Left ventricle myocardium inferior (tissue), 1 donor: Measurements from ENCODE around the gene JAKMIP1. TPM values are rescaled to one million over a fixed set of nuclear protein-coding genes. Genes with fewer than 3 reads are reported as not detected.

ENCODE experiments used
- DNase-seq: peaks from one replicate; pipeline ENCODE4 v3.0.0-alpha.2; 2020
- H3K27ac ChIP-seq: fragments of 200-600 bp; replicated peaks from 2 replicates; pipeline ENCODE4 v1.8.0; 2021
- H3K27me3 ChIP-seq: fragments of 200-600 bp; 2 replicates; pipeline ENCODE4 v1.8.0; 2021; ENCODE audit warnings: low read depth
- H3K36me3 ChIP-seq: fragments of 200-600 bp; 2 replicates; pipeline ENCODE4 v1.8.0; 2021
- H3K4me1 ChIP-seq: fragments of 200-600 bp; 2 replicates; pipeline ENCODE4 v1.8.0; 2021
- H3K4me3 ChIP-seq: fragments of 200-600 bp; 2 replicates; pipeline ENCODE4 v1.8.0; 2021; ENCODE audit warnings: mild to moderate bottlenecking, moderate library complexity
- H3K9me3 ChIP-seq: fragments of 200-600 bp; replicated peaks from 2 replicates; pipeline ENCODE4 v1.8.0; 2021
- intact Hi-C: fragments of 100-400 bp; cut with micrococcal nuclease; formaldehyde crosslinking; loops from one replicate; pipeline ENCODE4 v1.11.0; 2022
- total RNA-seq: library from RNA; stranded (reverse); fragmentation: NEBNext Ultra II Directional; extraction: Animal tissue kit (Norgen Biotek cat#: 25700); gene quantifications from one replicate; pipeline ENCODE4 v1.2.1, GENCODE V29; 2021
- TF ChIP-seq, protein P1 (sequence below): fragments of 200-600 bp; IDR thresholded peaks from 2 replicates; pipeline ENCODE4 v1.8.0; 2021; ENCODE audit warnings: antibody characterized with exemption, mild to moderate bottlenecking, borderline replicate concordance
- donor health status: DM: no; HTN: yes; CAD: no; lungs with severe emphysema.

Gene JAKMIP1
- total RNA-seq, 1 donor from 2014 or later, result not detected

DNA sequence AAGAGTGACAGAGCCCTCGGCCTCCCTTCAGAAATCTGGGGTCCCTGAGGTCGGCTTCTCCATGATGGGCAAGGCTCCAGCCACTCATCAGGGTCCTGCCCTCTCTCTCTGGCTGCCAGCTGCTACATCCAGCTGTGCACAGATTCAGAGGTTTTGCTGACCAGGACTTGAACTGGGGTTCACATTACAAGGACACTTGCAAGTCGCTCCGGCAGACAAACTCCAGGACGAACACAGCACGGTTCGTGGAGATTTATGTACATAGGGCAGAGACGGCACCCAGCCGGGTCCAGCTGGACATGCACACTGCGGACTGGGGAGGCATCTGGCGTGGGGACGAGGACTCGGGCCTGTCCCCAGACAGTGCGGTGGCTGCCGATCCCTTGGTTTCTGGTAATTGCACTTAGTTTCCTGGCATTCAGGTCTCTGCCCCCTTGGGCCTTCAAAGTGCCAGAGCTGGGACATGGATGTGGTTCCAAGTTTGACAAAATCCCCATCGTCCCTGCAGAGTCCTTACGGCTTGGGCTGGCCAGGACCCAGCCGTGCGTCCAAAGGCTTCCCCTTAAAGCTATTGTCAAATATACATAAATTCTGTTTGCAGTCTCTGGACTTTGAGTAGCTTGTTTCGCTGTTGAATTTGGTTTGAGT is 175.9 kb downstream of the JAKMIP1 start:
- H3K27me3 ChIP-seq, result peaks cover 90% of the 10 kb centered on the region
- H3K27ac ChIP-seq, result no peak overlapping the region
- DNase-seq, result no peak
- H3K4me1 ChIP-seq, result no peaks in the 10 kb centered on the region
- TF ChIP-seq, protein P1, sequence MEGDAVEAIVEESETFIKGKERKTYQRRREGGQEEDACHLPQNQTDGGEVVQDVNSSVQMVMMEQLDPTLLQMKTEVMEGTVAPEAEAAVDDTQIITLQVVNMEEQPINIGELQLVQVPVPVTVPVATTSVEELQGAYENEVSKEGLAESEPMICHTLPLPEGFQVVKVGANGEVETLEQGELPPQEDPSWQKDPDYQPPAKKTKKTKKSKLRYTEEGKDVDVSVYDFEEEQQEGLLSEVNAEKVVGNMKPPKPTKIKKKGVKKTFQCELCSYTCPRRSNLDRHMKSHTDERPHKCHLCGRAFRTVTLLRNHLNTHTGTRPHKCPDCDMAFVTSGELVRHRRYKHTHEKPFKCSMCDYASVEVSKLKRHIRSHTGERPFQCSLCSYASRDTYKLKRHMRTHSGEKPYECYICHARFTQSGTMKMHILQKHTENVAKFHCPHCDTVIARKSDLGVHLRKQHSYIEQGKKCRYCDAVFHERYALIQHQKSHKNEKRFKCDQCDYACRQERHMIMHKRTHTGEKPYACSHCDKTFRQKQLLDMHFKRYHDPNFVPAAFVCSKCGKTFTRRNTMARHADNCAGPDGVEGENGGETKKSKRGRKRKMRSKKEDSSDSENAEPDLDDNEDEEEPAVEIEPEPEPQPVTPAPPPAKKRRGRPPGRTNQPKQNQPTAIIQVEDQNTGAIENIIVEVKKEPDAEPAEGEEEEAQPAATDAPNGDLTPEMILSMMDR, result no peak
- H3K9me3 ChIP-seq, result no peaks in the 10 kb centered on the region
- no peaks in the 10 kb centered on the region for H3K36me3 ChIP-seq
- no peak overlapping the region for H3K4me3 ChIP-seq
- intact Hi-C loops, result no loop called here

DNA sequence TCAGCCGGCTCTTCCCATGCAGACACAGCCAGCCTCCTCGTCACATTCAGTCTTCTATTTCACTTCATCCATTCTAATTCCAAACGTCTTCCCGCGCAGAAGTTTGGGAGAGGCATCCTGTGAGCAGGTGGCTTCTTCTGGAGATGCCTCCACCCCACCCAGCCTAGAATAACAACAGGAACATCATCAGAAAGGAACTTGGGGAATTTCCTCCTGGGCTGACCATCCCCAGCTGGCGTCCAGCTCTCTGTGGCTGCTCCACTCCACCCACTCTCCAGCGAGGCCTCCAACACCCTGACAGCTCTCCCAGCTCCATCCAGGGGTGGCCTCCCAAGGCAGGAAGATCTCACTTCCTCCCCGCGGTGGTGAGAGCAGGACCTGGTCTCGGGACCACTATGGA is 176.6 kb downstream of the JAKMIP1 start:
- intact Hi-C loops, result no loop called here
- Histone ChIP-seq H3K27me3 (peaks cover 90% of the 10 kb centered on the region), H3K4me1 (no peaks in the 10 kb centered on the region), H3K36me3 (no peaks in the 10 kb centered on the region), H3K9me3 (no peaks in the 10 kb centered on the region), H3K27ac (no peak overlapping the region), H3K4me3 (no peak overlapping the region)
- TF ChIP-seq, protein P1, result no peak
- no peak for DNase-seq

DNA sequence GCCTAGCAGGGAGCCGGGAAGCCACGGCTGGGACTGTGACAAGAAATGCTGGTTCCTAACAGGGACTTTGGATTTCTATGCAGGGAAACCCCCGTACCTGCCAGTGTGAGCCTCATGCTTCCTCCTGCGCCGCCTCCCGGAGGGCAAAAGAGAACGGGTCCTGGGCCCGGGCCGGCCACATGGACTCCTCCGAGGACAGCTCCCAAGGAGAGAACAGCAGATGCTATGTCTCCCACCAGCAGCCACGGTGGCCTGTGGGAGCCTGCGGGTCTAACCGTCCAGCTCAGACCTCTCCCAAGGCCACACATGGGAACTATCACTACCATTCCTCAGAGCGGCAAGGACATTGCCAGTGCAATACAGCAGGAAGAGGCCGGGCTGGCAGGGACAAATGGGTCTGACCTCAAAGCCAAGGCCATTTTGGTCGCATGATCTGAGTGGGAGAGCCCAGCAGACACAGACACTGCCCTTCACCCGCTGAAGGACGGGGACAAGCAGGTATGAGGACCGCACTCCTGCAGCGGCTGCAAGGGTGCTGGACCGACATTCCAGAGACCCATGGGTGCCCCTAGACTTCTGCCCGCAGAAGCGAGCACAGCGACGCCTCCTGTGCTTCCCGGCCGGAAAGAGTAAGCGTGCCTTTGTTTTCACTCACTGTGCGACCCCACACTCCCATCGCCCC is 177.6 kb downstream of the JAKMIP1 start:
- Histone ChIP-seq H3K36me3 (no peaks in the 10 kb centered on the region), H3K4me3 (no peak overlapping the region), H3K27ac (no peak overlapping the region), H3K27me3 (peaks cover 90% of the 10 kb centered on the region), H3K4me1 (no peaks in the 10 kb centered on the region), H3K9me3 (no peaks in the 10 kb centered on the region)
- intact Hi-C loops, result no loop called here
- TF ChIP-seq, protein P1, result no peak
- no peak for DNase-seq

DNA sequence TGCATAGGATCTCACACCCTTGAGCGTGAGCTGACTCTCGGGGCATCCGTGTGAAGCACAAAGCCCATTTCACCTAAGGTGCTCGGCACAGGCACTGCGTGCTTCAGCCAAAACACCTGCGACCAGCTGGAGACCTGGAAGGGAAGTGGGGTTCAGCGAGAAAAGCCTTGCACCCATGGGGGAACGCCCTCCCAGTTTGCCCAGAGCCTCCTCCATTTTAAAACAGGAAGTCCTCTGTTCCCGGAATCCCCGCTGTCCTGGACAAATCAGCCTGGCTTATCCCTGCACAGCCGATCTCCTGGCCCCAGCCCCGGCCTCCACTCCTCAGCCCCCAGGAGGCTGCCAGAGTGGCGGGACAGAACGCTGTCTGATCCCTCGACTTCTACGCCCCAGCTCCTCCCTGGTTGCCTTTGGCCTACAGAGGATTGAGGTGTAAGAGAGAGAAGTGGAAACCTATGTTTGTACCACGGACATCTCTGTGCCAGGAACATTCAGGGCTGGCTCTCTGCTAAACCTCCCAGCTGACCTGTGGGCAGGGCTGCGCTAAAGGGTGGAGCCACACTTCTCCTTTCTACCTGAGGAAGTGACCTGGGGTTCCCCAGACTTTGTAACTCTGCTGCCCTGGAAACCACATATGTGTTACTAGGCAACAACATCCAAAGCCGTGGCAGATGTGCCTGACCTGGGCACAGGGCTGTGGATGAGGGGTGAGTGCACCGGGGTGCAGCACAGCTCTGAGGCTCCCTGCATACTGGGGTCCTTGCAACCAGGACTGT is 178.3 kb downstream of the JAKMIP1 start:
- no peaks in the 10 kb centered on the region for H3K36me3 ChIP-seq
- TF ChIP-seq, protein P1, result no peak
- H3K9me3 ChIP-seq, result no peaks in the 10 kb centered on the region
- peaks cover 90% of the 10 kb centered on the region for H3K27me3 ChIP-seq
- intact Hi-C loops, result no loop called here
- no peak overlapping the region for H3K4me3 ChIP-seq
- no peak overlapping the region for H3K27ac ChIP-seq
- DNase-seq, result no peak
- H3K4me1 ChIP-seq, result no peaks in the 10 kb centered on the region

DNA sequence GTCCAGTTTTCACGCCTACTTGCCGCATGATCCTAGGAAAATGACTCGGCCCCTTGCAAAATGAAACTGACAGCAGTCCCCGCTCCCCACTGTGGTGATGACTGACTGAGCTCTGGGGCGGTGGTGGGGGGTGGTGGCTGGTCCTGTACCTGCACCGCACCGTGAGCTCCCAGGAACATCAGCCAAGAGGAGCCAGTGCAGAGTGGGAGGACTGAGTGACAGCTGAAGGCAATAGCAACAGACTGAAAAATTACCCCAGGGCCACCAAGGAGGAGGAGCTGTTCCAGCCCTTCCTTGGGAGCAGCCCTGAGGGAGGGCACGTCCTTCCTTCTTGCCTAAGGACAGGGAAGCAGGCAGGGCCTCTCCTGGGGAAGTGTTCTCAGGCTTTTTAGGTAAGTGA is 179.7 kb downstream of the JAKMIP1 start:
- TF ChIP-seq, protein P1, result no peak
- Histone ChIP-seq H3K9me3 (no peaks in the 10 kb centered on the region), H3K4me1 (no peaks in the 10 kb centered on the region), H3K27me3 (peaks cover 100% of the 10 kb centered on the region), H3K27ac (no peak overlapping the region), H3K4me3 (no peak overlapping the region), H3K36me3 (no peaks in the 10 kb centered on the region)
- intact Hi-C loops, result no loop called here
- no peak for DNase-seq
